Esophagus squamous epithelium (tissue), 4 donors: ENCODE results near the gene ZNF441.

Source experiments
- CTCF ChIP-seq, 6 experiments: fragments of 450-650 bp in 4 of 6; fragments of 200-600 bp in 2 of 6; sonication (generic) in 2 of 6; IDR thresholded peaks; one replicate each; pipeline ENCODE4 v1.5.1; 2016 to 2019; ENCODE audit warnings: antibody characterized with exemption in 6 of 6, mild to moderate bottlenecking in 4 of 6, moderate library complexity in 4 of 6
- POLR2A ChIP-seq, 4 donors: fragments of 450-650 bp; IDR thresholded peaks; one replicate each; pipeline ENCODE4 v1.6.1; 2017; ENCODE audit warnings: antibody characterized with exemption in 4 of 4, mild to moderate bottlenecking in 4 of 4, moderate library complexity in 3 of 4

- TF ChIP-seq CTCF (IDR thresholded peaks at IDR 0.05): no peak
- no peak for TF ChIP-seq POLR2A (IDR thresholded peaks at IDR 0.05)
Observed at GRCh38 chr19:11787536-11787935, 20.7 kb downstream of the ZNF441 start.
